GM10266 (cell line): Measurements from ENCODE around the gene OSBPL7.

ENCODE experiments used
- DNase-seq: peaks from one replicate; pipeline ENCODE4 v3.0.0; 2012; ENCODE audit errors: extremely low spot score
- CTCF ChIP-seq: IDR thresholded peaks from 2 replicates; pipeline ENCODE4 v1.5.1; 2012; ENCODE audit warnings: mild to moderate bottlenecking, low read depth; ENCODE audit not compliant: control insufficient read depth, insufficient read depth; ENCODE audit errors: missing control alignments

The OSBPL7 gene

GRCh38 chr17:47846716-47847340, 25.2 kb upstream of the OSBPL7 start:
- TF ChIP-seq CTCF: no peak
- no peak for DNase-seq

- DNase-seq: no peak
- no peak for TF ChIP-seq CTCF
Observed at GRCh38 chr17:47845716-47846075, 24.1 kb upstream of the OSBPL7 start.

- TF ChIP-seq CTCF: no peak
- no peak for DNase-seq
Observed at GRCh38 chr17:47844814-47845715, 23.5 kb upstream of the OSBPL7 start.

- no peak for TF ChIP-seq CTCF
- no peak for DNase-seq
Observed at GRCh38 chr17:47844227-47844626, 22.6 kb upstream of the OSBPL7 start.

GRCh38 chr17:47843391-47843730, 21.8 kb upstream of the OSBPL7 start:
- TF ChIP-seq CTCF: no peak
- DNase-seq: no peak

- TF ChIP-seq CTCF: no peak
- DNase-seq: no peak
Observed at GRCh38 chr17:47841488-47842291, 20.1 kb upstream of the OSBPL7 start.
